Endothelial cell of umbilical vein (primary cell): ENCODE data around the gene CLASRP. TPM values are rescaled to one million over a fixed set of nuclear protein-coding genes. Genes with fewer than 3 reads are reported as not detected.
A peak's percentile ranks its signal among the peaks of the same experiment; 100 is the strongest.

Experiments used
- BruUV-seq: library from RNA; stranded (reverse); fragments of 400-500 nt; replicated peaks from 2 replicates; lab custom pipeline; 2021; lab: Mats Ljungman, UMichigan
- CTCF ChIA-PET: fragments of 300-600, 350-600 bp; sonication (Branson Sonifier 250); formaldehyde crosslinking; loops from one replicate; lab custom pipeline; 2021; ENCODE audit warnings: antibody characterized with exemption, inconsistent platforms; lab: Charles Lee
- POLR2A ChIA-PET: fragments of 300-600, 350-600 bp; sonication (Branson Sonifier 250); formaldehyde crosslinking; loops from one replicate; lab custom pipeline; 2021; ENCODE audit warnings: antibody characterized with exemption, inconsistent platforms; lab: Charles Lee
- DNase-seq: peaks from one replicate; pipeline ENCODE4 v3.0.0-alpha.2; 2011; ENCODE audit warnings: low read depth, low spot score
- FAIRE-seq: peaks from 2 replicates; lab custom pipeline; 2011; peaks lifted over from hg19 to GRCh38; lab: Jason Lieb, UNC
- H2AFZ ChIP-seq: 2 replicates; pipeline ENCODE4 v1.6.0; 2012; ENCODE audit warnings: low read depth, low read length, control low read depth, inconsistent platforms
- H3K27ac ChIP-seq: 2 replicates; pipeline ENCODE4 v1.5.1; 2011; ENCODE audit warnings: low read depth, mild to moderate bottlenecking, control low read depth, low read length, moderate library complexity; ENCODE audit not compliant: insufficient read depth
- H3K27me3 ChIP-seq, 2 experiments: 2 replicates each; pipeline versions ENCODE4 v1.6.0 to v1.6.1; 2011; ENCODE audit warnings: low read length in 2 of 2, mixed read lengths in 1 of 2; ENCODE audit not compliant: control insufficient read depth in 2 of 2, insufficient read depth in 2 of 2
- H3K36me3 ChIP-seq, 2 experiments: 2 replicates in 1 of 2; 3 replicates in 1 of 2; pipeline ENCODE4 v1.5.1; 2011; ENCODE audit warnings: low read length in 2 of 2, mild to moderate bottlenecking in 1 of 2, moderate library complexity in 1 of 2; ENCODE audit not compliant: control insufficient read depth in 2 of 2, insufficient read depth in 2 of 2; ENCODE audit errors: extremely low read depth in 1 of 2
- H3K4me1 ChIP-seq: 3 replicates; pipeline ENCODE4 v1.5.1; 2011; ENCODE audit warnings: mild to moderate bottlenecking, low read length; ENCODE audit not compliant: control insufficient read depth, insufficient read depth; ENCODE audit errors: extremely low read depth
- H3K4me2 ChIP-seq: 2 replicates; pipeline ENCODE4 v1.6.1; 2011; ENCODE audit warnings: low read length, control low read depth, mixed read lengths; ENCODE audit not compliant: insufficient read depth
- H3K4me3 ChIP-seq, 3 experiments: fragments of 200-600 bp in 1 of 3; sonication (generic), shearing (Covaris generic) in 1 of 3; replicated peaks in 1 of 3; 2 replicates each; pipeline ENCODE4 v1.5.1; 2011 to 2016; ENCODE audit warnings: control low read depth in 3 of 3, low read length in 3 of 3, mild to moderate bottlenecking in 2 of 3, inconsistent platforms in 1 of 3, low read depth in 1 of 3, moderate library complexity in 1 of 3; ENCODE audit not compliant: insufficient read depth in 1 of 3
- H3K79me2 ChIP-seq: 2 replicates; pipeline ENCODE4 v1.6.0; 2012; ENCODE audit warnings: low read length, inconsistent platforms; ENCODE audit not compliant: control insufficient read depth, insufficient read depth
- H3K9ac ChIP-seq: replicated peaks from 2 replicates; pipeline ENCODE3; 2011; ENCODE audit warnings: low read length, control low read depth; ENCODE audit not compliant: insufficient read depth; ENCODE audit errors: extremely low read depth
- H3K9me1 ChIP-seq: replicated peaks from 3 replicates; pipeline ENCODE4 v1.6.0; 2011; ENCODE audit warnings: mild to moderate bottlenecking, low read length; ENCODE audit not compliant: control insufficient read depth, insufficient read depth; ENCODE audit errors: extremely low read depth
- H3K9me3 ChIP-seq: replicated peaks from 2 replicates; pipeline ENCODE4 v1.5.1; 2012; ENCODE audit warnings: low read length, inconsistent platforms; ENCODE audit not compliant: control insufficient read depth, insufficient read depth
- H4K20me1 ChIP-seq: replicated peaks from 2 replicates; pipeline ENCODE3; 2011; ENCODE audit warnings: mild to moderate bottlenecking, low read length; ENCODE audit not compliant: control insufficient read depth, insufficient read depth; ENCODE audit errors: extremely low read depth
- CTCF ChIP-seq, 2 donors: IDR thresholded peaks; 1 replicate in 1 of 2; 2 replicates in 1 of 2; pipeline ENCODE4 v1.5.1; 2011; ENCODE audit warnings: low read length in 2 of 2, mild to moderate bottlenecking in 2 of 2, moderate library complexity in 2 of 2, control low read depth in 1 of 2, inconsistent platforms in 1 of 2, low read depth in 1 of 2; ENCODE audit not compliant: insufficient read depth in 1 of 2; ENCODE audit errors: extremely low read depth in 1 of 2
- EZH2 ChIP-seq: IDR thresholded peaks from 2 replicates; pipeline ENCODE4 v1.6.1; 2012; ENCODE audit warnings: borderline replicate concordance, low read depth, mild to moderate bottlenecking, moderate library complexity, low read length, inconsistent platforms; ENCODE audit not compliant: severe bottlenecking
- FOS ChIP-seq: IDR thresholded peaks from 2 replicates; pipeline ENCODE4 v1.6.1; 2011; ENCODE audit warnings: mild to moderate bottlenecking, low read length, moderate library complexity, borderline replicate concordance; ENCODE audit not compliant: insufficient read depth
- GATA2 ChIP-seq: IDR thresholded peaks from 2 replicates; pipeline ENCODE4 v1.7.0; 2011; ENCODE audit warnings: low read depth, mild to moderate bottlenecking, moderate library complexity, mixed read lengths, low read length; ENCODE audit not compliant: insufficient read length, insufficient read depth
- MAX ChIP-seq: IDR thresholded peaks from 2 replicates; pipeline ENCODE4 v1.6.1; 2011; ENCODE audit not compliant: insufficient read depth, insufficient read length
- POLR2A ChIP-seq: IDR thresholded peaks from 2 replicates; pipeline ENCODE4 v1.6.1; 2012; ENCODE audit warnings: low read depth, mild to moderate bottlenecking, control low read depth, low read length
- POLR2AphosphoS5 ChIP-seq: IDR thresholded peaks from 2 replicates; pipeline ENCODE4 v1.6.1; 2012; ENCODE audit warnings: low read depth, mild to moderate bottlenecking, control low read depth, low read length, moderate library complexity; ENCODE audit not compliant: insufficient read depth
- dilution Hi-C: fragments of 300-500 bp; cut with MboI; formaldehyde crosslinking; loops from one replicate; pipeline ENCODE4 v1.15.0; 2019; ENCODE audit warnings: low sequenced_read_pairs; ENCODE audit not compliant: extremely low pct_ligation_motif_present
- intact Hi-C: fragments of 100-400 bp; cut with micrococcal nuclease; formaldehyde crosslinking; loops from one replicate; pipeline ENCODE4 v1.10.0; 2022
- polyA plus RNA-seq, 4 experiments: library from polyadenylated mRNA; depleted of rRNA in 3 of 4; stranded (reverse) in 3 of 4; unstranded in 1 of 4; fragments of >200 nt; gene quantifications; 2 replicates each; pipeline versions ENCODE4 v1.2.1 to v1.2.3, GENCODE V29; 2011 to 2012; ENCODE audit warnings: missing spikeins in 1 of 4
- total RNA-seq: library from RNA; stranded (reverse); gene quantifications from 2 replicates; pipeline ENCODE4 v1.2.3, GENCODE V29; 2021

Gene CLASRP
- total and polyA plus RNA-seq, 2 donors (not counting 3 experiments of a cell fraction or from before 2014, with no cell fraction given) = 40.7 to 70.7 TPM

- Histone ChIP-seq H3K9me3 (no peaks in the 10 kb centered on the region), H2AFZ (no peak overlapping the region), H3K36me3 (peaks cover 0 to 6% of the 10 kb centered on the region in 2 experiments), H3K9ac (no peak overlapping the region), H3K79me2 (peaks cover 24% of the 10 kb centered on the region), H4K20me1 (no peaks in the 10 kb centered on the region), H3K4me1 (peaks cover 13% of the 10 kb centered on the region), H3K27ac (no peak overlapping the region), H3K27me3 (no peaks in the 10 kb centered on the region), H3K9me1 (no peaks in the 10 kb centered on the region), H3K4me2 (no peak overlapping the region), H3K4me3 (no peak overlapping the region)
- DNase-seq (no peak), FAIRE-seq (no peak)
- TF ChIP-seq POLR2AphosphoS5 (no peak), GATA2 (no peak), MAX (no peak), FOS (no peak)
- POLR2A ChIA-PET = interaction anchor here (0.7 kb wide), 1 partner anchor 47 kb away, joined by 4 read pairs; no protein-coding TSS in a partner anchor
- no TSS peak for BruUV-seq
- dilution Hi-C loops = no loop called here
- intact Hi-C loops = loop anchor here (5.0 kb wide), 2 partner anchors 37 to 157 kb away; partner anchors contain the start of gene EXOC3L2
- CTCF ChIA-PET = interaction anchor here (2.1 to 3.8 kb wide), 2 partner anchors 11 to 30 kb away, joined by 8 to 16 read pairs; partner anchors contain the start of gene GEMIN7
Measured at GRCh38 chr19:45090034-45090433, 51.2 kb downstream of the CLASRP start.

DNA sequence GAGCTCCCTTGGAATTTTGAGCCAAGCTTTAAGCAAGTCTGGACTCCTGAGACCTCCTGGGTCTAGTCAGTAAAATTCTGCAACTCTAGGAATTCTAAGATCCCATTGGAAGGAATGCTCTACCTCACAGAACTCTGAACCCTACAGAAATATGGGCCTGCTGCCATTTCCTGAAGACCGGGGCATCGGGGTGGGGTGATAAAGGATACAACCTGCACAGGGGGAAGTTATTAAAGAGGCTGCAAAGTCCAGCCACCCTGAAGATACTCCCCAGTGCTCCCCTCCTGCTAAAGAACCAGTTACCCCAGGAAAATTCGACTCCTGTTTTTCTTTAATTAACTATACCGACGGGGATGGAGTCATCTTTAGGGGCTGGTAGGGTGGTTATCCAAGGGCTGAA is 51.8 kb downstream of the CLASRP start:
- H4K20me1 ChIP-seq = no peaks in the 10 kb centered on the region
- no peak overlapping the region for H2AFZ ChIP-seq
- intact Hi-C loops (loop anchor here (1.0 to 5.0 kb wide), 3 partner anchors 11 to 157 kb away; partner anchors contain the start of genes EXOC3L2 and GEMIN7), dilution Hi-C loops (no loop called here)
- TF ChIP-seq EZH2 (no peak), FOS (no peak), POLR2AphosphoS5 (no peak), POLR2A (no peak), CTCF (IDR thresholded peaks at IDR 0.05; ENCODE audit: extremely low read depth in 1 of 2, insufficient read depth in 1 of 2, low read depth in 1 of 2, low read length in 2 of 2) (no peak)
- BruUV-seq = no TSS peak
- H3K9me3 ChIP-seq = no peaks in the 10 kb centered on the region
- POLR2A ChIA-PET = interaction anchor here (0.7 kb wide), 1 partner anchor 47 kb away, joined by 4 read pairs; no protein-coding TSS in a partner anchor
- H3K4me2 ChIP-seq = no peak overlapping the region
- no peaks in the 10 kb centered on the region for H3K9me1 ChIP-seq
- peaks cover 13% of the 10 kb centered on the region for H3K4me1 ChIP-seq
- H3K79me2 ChIP-seq = peaks cover 30% of the 10 kb centered on the region
- no peaks in the 10 kb centered on the region for H3K27me3 ChIP-seq
- no peak for DNase-seq
- H3K36me3 ChIP-seq = peaks cover 0 to 6% of the 10 kb centered on the region in 2 experiments
- CTCF ChIA-PET = interaction anchor here (2.1 to 3.8 kb wide), 2 partner anchors 11 to 31 kb away, joined by 8 to 16 read pairs; partner anchors contain the start of gene GEMIN7
- no peak for FAIRE-seq
- H3K27ac ChIP-seq = no peak overlapping the region
- H3K9ac ChIP-seq = no peak overlapping the region
- peak overlapping the region in 1 of 3 experiments; percentile 28 for H3K4me3 ChIP-seq
